ENCODE data around the gene PCDH1.

Gene PCDH1

GRCh38 chr5:141872496-141873356 lies 5.5 kb downstream of the PCDH1 start:
- DNase-seq, result no peak

GRCh38 chr5:141871870-141872269 lies 6.3 kb downstream of the PCDH1 start:
- no peak for DNase-seq

GRCh38 chr5:141870871-141871270 lies 7.3 kb downstream of the PCDH1 start:
- DNase-seq, result no peak

- DNase-seq, result no peak
These were observed 8.0 kb downstream of the PCDH1 start for GRCh38 chr5:141870228-141870627.

GRCh38 chr5:141869514-141869913 lies 8.7 kb downstream of the PCDH1 start:
- no peak for DNase-seq

GRCh38 chr5:141869040-141869439 lies 9.2 kb downstream of the PCDH1 start:
- no peak for DNase-seq

GRCh38 chr5:141868541-141868940 lies 9.7 kb downstream of the PCDH1 start:
- DNase-seq, result no peak

GRCh38 chr5:141867651-141868050 lies 10.6 kb downstream of the PCDH1 start:
- DNase-seq, result no peak

GRCh38 chr5:141867139-141867538 lies 11.1 kb downstream of the PCDH1 start:
- DNase-seq, result no peak

- no peak for DNase-seq
These were observed 12.1 kb downstream of the PCDH1 start for GRCh38 chr5:141866096-141866495.

- DNase-seq, result no peak
These were observed 12.8 kb downstream of the PCDH1 start for GRCh38 chr5:141865406-141865805.

- DNase-seq, result no peak
These were observed 13.5 kb downstream of the PCDH1 start for GRCh38 chr5:141864371-141865370.

GRCh38 chr5:141863569-141864178 lies 14.5 kb downstream of the PCDH1 start:
- DNase-seq, result no peak

GRCh38 chr5:141862936-141863543 lies 15.2 kb downstream of the PCDH1 start:
- DNase-seq, result no peak

- no peak for DNase-seq
These were observed 17.0 kb downstream of the PCDH1 start for GRCh38 chr5:141861194-141861593.

GRCh38 chr5:141858079-141858765 lies 20.0 kb downstream of the PCDH1 start:
- DNase-seq, result no peak

- DNase-seq, result no peak
These were observed 21.0 kb downstream of the PCDH1 start for GRCh38 chr5:141857226-141857625.

- no peak for DNase-seq
These were observed 22.0 kb downstream of the PCDH1 start for GRCh38 chr5:141856037-141856790.

- DNase-seq, result no peak
These were observed 22.8 kb downstream of the PCDH1 start for GRCh38 chr5:141855265-141856036.

- DNase-seq, result no peak
These were observed 24.1 kb downstream of the PCDH1 start for GRCh38 chr5:141853895-141854626.

Measured in NCI-H1436 treated with DMSO at 0.1 percent for 48 hours (cell line).